ENCODE measurements around the gene CCDC197.

The CCDC197 gene

GRCh38 chr14:94016446-94016976 is 19.4 kb downstream of the CCDC197 start:
- H3K9ac ChIP-seq (ENCODE audit: low read length in 2 of 2) = no peak overlapping the region

GRCh38 chr14:94018308-94018707 is 21.2 kb downstream of the CCDC197 start:
- no peaks in the 10 kb centered on the region for H3K36me3 ChIP-seq (ENCODE audit: control insufficient read depth in 2 of 2, insufficient read depth in 2 of 2, low read length in 2 of 2)
- no peaks in the 10 kb centered on the region for H3K27me3 ChIP-seq (ENCODE audit: control insufficient read depth in 1 of 2, insufficient read depth in 2 of 2, low read length in 2 of 2)
- no peak overlapping the region for H3K9ac ChIP-seq (ENCODE audit: low read length in 2 of 2)
- H3K27ac ChIP-seq (ENCODE audit: low read length) = no peak overlapping the region
- no peaks in the 10 kb centered on the region for H3K9me3 ChIP-seq (ENCODE audit: control insufficient read depth in 2 of 2, low read length in 2 of 2)
- H3K4me3 ChIP-seq (ENCODE audit: low read length in 2 of 2) = no peak overlapping the region
- H3K4me1 ChIP-seq (ENCODE audit: control insufficient read depth, insufficient read depth, low read length) = no peaks in the 10 kb centered on the region

More at GRCh38 chr14:94016446-94016976, 19.4 kb downstream of the CCDC197 start:
- Histone ChIP-seq H3K36me3 (ENCODE audit: control insufficient read depth in 2 of 2, insufficient read depth in 2 of 2, low read length in 2 of 2) (no peaks in the 10 kb centered on the region), H3K27me3 (ENCODE audit: control insufficient read depth in 1 of 2, insufficient read depth in 2 of 2, low read length in 2 of 2) (no peaks in the 10 kb centered on the region), H3K9me3 (ENCODE audit: control insufficient read depth in 2 of 2, low read length in 2 of 2) (no peaks in the 10 kb centered on the region), H3K27ac (ENCODE audit: low read length) (no peak overlapping the region), H3K4me1 (ENCODE audit: control insufficient read depth, insufficient read depth, low read length) (no peaks in the 10 kb centered on the region), H3K4me3 (ENCODE audit: low read length in 2 of 2) (no peak overlapping the region)

- Histone ChIP-seq H3K9ac (ENCODE audit: low read length in 2 of 2) (no peak overlapping the region), H3K27me3 (ENCODE audit: control insufficient read depth in 1 of 2, insufficient read depth in 2 of 2, low read length in 2 of 2) (no peaks in the 10 kb centered on the region), H3K9me3 (ENCODE audit: control insufficient read depth in 2 of 2, low read length in 2 of 2) (no peaks in the 10 kb centered on the region), H3K36me3 (ENCODE audit: control insufficient read depth in 2 of 2, insufficient read depth in 2 of 2, low read length in 2 of 2) (no peaks in the 10 kb centered on the region), H3K4me3 (ENCODE audit: low read length in 2 of 2) (no peak overlapping the region), H3K27ac (ENCODE audit: low read length) (no peak overlapping the region), H3K4me1 (ENCODE audit: control insufficient read depth, insufficient read depth, low read length) (no peaks in the 10 kb centered on the region)
Measured at GRCh38 chr14:94019329-94019728, 22.2 kb downstream of the CCDC197 start.

DNA sequence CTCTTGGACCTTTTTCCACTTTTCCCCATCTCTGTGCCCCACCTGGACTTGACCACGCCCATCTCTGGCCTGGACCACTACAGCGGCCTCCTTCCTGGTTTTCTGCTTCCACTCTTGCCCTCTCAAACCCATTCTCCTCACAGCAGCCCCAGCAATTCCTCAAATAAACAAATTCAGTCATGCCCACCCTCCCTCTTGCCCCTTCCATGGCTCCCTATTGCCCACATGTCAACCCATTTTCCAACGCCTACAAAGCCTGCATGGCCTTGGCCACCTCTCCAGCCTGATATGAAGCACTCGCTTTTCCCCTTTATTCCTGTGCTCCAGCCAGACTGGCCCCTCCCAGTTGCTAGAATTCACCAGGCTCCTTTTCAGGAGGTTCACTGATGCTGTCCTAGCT is 23.2 kb downstream of the CCDC197 start:
- Histone ChIP-seq H3K27me3 (ENCODE audit: control insufficient read depth in 1 of 2, insufficient read depth in 2 of 2, low read length in 2 of 2) (no peaks in the 10 kb centered on the region), H3K27ac (ENCODE audit: low read length) (no peak overlapping the region), H3K36me3 (ENCODE audit: control insufficient read depth in 2 of 2, insufficient read depth in 2 of 2, low read length in 2 of 2) (no peaks in the 10 kb centered on the region), H3K4me1 (ENCODE audit: control insufficient read depth, insufficient read depth, low read length) (no peaks in the 10 kb centered on the region), H3K9ac (ENCODE audit: low read length in 2 of 2) (no peak overlapping the region), H3K4me3 (ENCODE audit: low read length in 2 of 2) (no peak overlapping the region), H3K9me3 (ENCODE audit: control insufficient read depth in 2 of 2, low read length in 2 of 2) (no peaks in the 10 kb centered on the region)

DNA sequence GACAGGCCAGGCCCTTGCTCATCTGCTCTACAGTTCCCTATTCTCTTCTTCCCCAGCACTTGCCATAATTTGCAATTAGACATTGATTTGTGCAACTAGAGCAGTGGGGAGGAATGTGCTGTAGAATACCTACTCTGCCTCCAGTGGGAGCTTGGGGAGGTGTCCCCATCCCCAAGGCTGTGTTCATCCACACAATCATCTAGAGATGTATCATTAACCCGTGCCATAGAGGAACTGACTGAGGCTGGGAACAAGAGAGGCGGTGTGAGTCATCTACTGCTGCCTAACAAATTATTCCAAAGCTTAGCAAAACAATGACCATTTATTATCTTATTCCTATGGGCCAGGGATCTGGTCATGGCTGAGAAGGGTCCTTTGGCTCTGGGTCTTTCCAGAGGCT is 23.9 kb downstream of the CCDC197 start:
- H3K9me3 ChIP-seq (ENCODE audit: control insufficient read depth in 2 of 2, low read length in 2 of 2) = no peaks in the 10 kb centered on the region

GRCh38 chr14:94021416-94022157 is 24.5 kb downstream of the CCDC197 start:
- no peak overlapping the region for H3K4me3 ChIP-seq (ENCODE audit: low read length in 2 of 2)

More for the DNA sequence above, 23.9 kb downstream of the CCDC197 start:
- no peak overlapping the region for H3K27ac ChIP-seq (ENCODE audit: low read length)
- H3K4me1 ChIP-seq (ENCODE audit: control insufficient read depth, insufficient read depth, low read length) = no peaks in the 10 kb centered on the region
- no peaks in the 10 kb centered on the region for H3K36me3 ChIP-seq (ENCODE audit: control insufficient read depth in 2 of 2, insufficient read depth in 2 of 2, low read length in 2 of 2)
- H3K27me3 ChIP-seq (ENCODE audit: control insufficient read depth in 1 of 2, insufficient read depth in 2 of 2, low read length in 2 of 2) = no peaks in the 10 kb centered on the region
- no peak overlapping the region for H3K9ac ChIP-seq (ENCODE audit: low read length in 2 of 2)
- H3K4me3 ChIP-seq (ENCODE audit: low read length in 2 of 2) = no peak overlapping the region

GRCh38 chr14:94022532-94023411 is 25.7 kb downstream of the CCDC197 start:
- Histone ChIP-seq H3K4me3 (ENCODE audit: low read length in 2 of 2) (no peak overlapping the region), H3K9me3 (ENCODE audit: control insufficient read depth in 2 of 2, low read length in 2 of 2) (no peaks in the 10 kb centered on the region), H3K4me1 (ENCODE audit: control insufficient read depth, insufficient read depth, low read length) (peaks cover 5% of the 10 kb centered on the region), H3K27me3 (ENCODE audit: control insufficient read depth in 1 of 2, insufficient read depth in 2 of 2, low read length in 2 of 2) (no peaks in the 10 kb centered on the region), H3K27ac (ENCODE audit: low read length) (no peak overlapping the region), H3K36me3 (ENCODE audit: control insufficient read depth in 2 of 2, insufficient read depth in 2 of 2, low read length in 2 of 2) (no peaks in the 10 kb centered on the region), H3K9ac (ENCODE audit: low read length in 2 of 2) (no peak overlapping the region)

More at GRCh38 chr14:94021416-94022157, 24.5 kb downstream of the CCDC197 start:
- Histone ChIP-seq H3K36me3 (ENCODE audit: control insufficient read depth in 2 of 2, insufficient read depth in 2 of 2, low read length in 2 of 2) (no peaks in the 10 kb centered on the region), H3K9me3 (ENCODE audit: control insufficient read depth in 2 of 2, low read length in 2 of 2) (no peaks in the 10 kb centered on the region), H3K4me1 (ENCODE audit: control insufficient read depth, insufficient read depth, low read length) (no peaks in the 10 kb centered on the region), H3K27me3 (ENCODE audit: control insufficient read depth in 1 of 2, insufficient read depth in 2 of 2, low read length in 2 of 2) (no peaks in the 10 kb centered on the region), H3K27ac (ENCODE audit: low read length) (no peak overlapping the region), H3K9ac (ENCODE audit: low read length in 2 of 2) (no peak overlapping the region)

GRCh38 chr14:94024549-94024948 is 27.4 kb downstream of the CCDC197 start:
- H3K9me3 ChIP-seq (ENCODE audit: control insufficient read depth in 2 of 2, low read length in 2 of 2) = no peaks in the 10 kb centered on the region
- H3K36me3 ChIP-seq (ENCODE audit: control insufficient read depth in 2 of 2, insufficient read depth in 2 of 2, low read length in 2 of 2) = no peaks in the 10 kb centered on the region
- no peak overlapping the region for H3K27ac ChIP-seq (ENCODE audit: low read length)
- H3K9ac ChIP-seq (ENCODE audit: low read length in 2 of 2) = no peak overlapping the region
- H3K4me3 ChIP-seq (ENCODE audit: low read length in 2 of 2) = no peak overlapping the region
- peaks cover 5% of the 10 kb centered on the region for H3K4me1 ChIP-seq (ENCODE audit: control insufficient read depth, insufficient read depth, low read length)
- H3K27me3 ChIP-seq (ENCODE audit: control insufficient read depth in 1 of 2, insufficient read depth in 2 of 2, low read length in 2 of 2) = no peaks in the 10 kb centered on the region

DNA sequence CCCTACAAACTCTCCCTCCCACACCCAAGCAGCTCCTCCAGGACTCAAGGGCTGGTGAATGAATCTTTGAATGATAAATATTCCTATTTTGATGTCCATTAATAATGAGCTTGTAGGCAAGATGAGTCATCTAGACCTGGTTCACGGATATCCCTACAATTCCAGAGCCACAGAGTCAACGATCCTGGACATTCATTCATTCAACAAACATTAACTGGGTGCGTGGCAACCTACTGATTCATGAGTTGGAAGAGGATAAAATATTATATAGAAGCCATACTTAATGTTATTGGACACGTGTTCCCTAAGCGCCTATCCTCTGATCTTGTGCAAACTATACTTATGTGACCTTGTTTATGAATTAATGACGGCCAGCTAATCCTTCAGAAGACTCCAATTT is 28.6 kb downstream of the CCDC197 start:
- Histone ChIP-seq H3K9me3 (ENCODE audit: control insufficient read depth in 2 of 2, low read length in 2 of 2) (no peaks in the 10 kb centered on the region), H3K27me3 (ENCODE audit: control insufficient read depth in 1 of 2, insufficient read depth in 2 of 2, low read length in 2 of 2) (no peaks in the 10 kb centered on the region), H3K9ac (ENCODE audit: low read length in 2 of 2) (no peak overlapping the region), H3K4me3 (ENCODE audit: low read length in 2 of 2) (peak overlapping the region; percentile 24 to 72), H3K4me1 (ENCODE audit: control insufficient read depth, insufficient read depth, low read length) (peaks cover 5% of the 10 kb centered on the region), H3K27ac (ENCODE audit: low read length) (no peak overlapping the region), H3K36me3 (ENCODE audit: control insufficient read depth in 2 of 2, insufficient read depth in 2 of 2, low read length in 2 of 2) (no peaks in the 10 kb centered on the region)

DNA sequence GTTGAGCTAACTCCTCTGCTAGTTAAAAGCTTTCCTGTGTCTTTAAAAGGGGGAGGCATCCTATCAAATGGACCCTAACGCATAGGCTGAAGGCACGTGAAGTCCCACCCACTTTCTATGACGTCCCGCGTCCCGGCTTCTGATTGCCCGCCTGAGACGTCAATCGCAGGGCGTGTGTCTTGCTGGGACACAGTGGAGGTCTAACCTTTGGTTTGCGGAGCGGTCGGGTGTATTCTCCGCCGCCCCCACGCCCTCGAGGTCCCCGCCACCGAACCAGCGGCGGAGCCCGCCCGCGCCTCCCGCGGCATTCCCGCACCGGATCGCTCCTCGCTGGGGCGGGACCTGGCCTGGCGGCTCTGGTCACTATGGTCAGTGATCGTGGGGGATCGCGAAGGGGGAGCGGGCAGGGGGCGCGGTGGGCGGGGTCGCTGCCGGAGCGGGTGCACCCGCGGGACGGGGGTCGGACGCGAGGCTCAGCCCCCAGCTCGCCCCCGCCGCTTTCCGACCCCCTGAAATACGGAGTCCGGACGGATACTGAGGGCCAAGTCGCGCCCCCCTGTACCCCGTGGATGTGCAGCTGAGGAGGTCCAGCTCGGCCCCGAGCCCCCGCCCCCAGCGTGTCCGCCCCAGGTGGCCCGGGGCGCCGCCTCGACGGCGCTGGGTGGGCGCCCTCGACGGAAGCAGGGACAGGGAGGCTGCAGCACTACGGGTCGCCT is 29.2 kb downstream of the CCDC197 start, which contains the start of gene OTUB2:
Gene OTUB2, plus strand, starts transcription at position 168 of the 716 bp plus-strand sequence. Its CDS starts 198 bp downstream, at position 366.
- Histone ChIP-seq H3K27ac (ENCODE audit: low read length) (no peak within 1 kb of the TSS), H3K4me1 (ENCODE audit: control insufficient read depth, insufficient read depth, low read length) (peaks cover 5% of the 10 kb centered on the region), H3K9me3 (ENCODE audit: control insufficient read depth in 2 of 2, low read length in 2 of 2) (no peaks in the 10 kb centered on the region), H3K36me3 (ENCODE audit: control insufficient read depth in 2 of 2, insufficient read depth in 2 of 2, low read length in 2 of 2) (no peaks in the 10 kb centered on the region), H3K9ac (ENCODE audit: low read length in 2 of 2) (no peak within 1 kb of the TSS), H3K4me3 (ENCODE audit: low read length in 2 of 2) (peak within 1 kb of the TSS; percentile 24 to 72), H3K27me3 (ENCODE audit: control insufficient read depth in 1 of 2, insufficient read depth in 2 of 2, low read length in 2 of 2) (no peaks in the 10 kb centered on the region)

All from stomach smooth muscle (tissue), 2 donors.